HG03159 (cell line): ENCODE data around the gene SELPLG.
"Not testable (repeated sequence)": the region's sequence is repeated elsewhere in the genome, so short reads cannot be mapped to it uniquely, and the experiment has no call there.

Experiments used
- ATAC-seq: cut with Tn5 transposase; IDR thresholded peaks from one replicate; pipeline ENCODE4 v1.9.1; 2021; ENCODE audit warnings: mild to moderate bottlenecking, moderate library complexity; ENCODE audit not compliant: unreplicated experiment

SELPLG gene

GRCh38 chr12:108633534-108634248 is at the start of gene SELPLG:
Gene SELPLG (minus strand): TSS chr12:108633894. CDS start chr12:108624307, 9,587 bp downstream.
- peak; percentile 56 for ATAC-seq

- no peak for ATAC-seq
Observed at GRCh38 chr12:108681317-108681716, 47.6 kb upstream of the SELPLG start.

- no peak for ATAC-seq
Observed at GRCh38 chr12:108679106-108679681, 45.5 kb upstream of the SELPLG start.

- ATAC-seq: no peak
Observed at GRCh38 chr12:108678104-108678730, 44.5 kb upstream of the SELPLG start.

- no peak for ATAC-seq
Observed at GRCh38 chr12:108677381-108677780, 43.7 kb upstream of the SELPLG start.

GRCh38 chr12:108676707-108677106 is 43.0 kb upstream of the SELPLG start:
- ATAC-seq: no peak

GRCh38 chr12:108675792-108676191 is 42.1 kb upstream of the SELPLG start:
- ATAC-seq: no peak

- no peak for ATAC-seq
Observed at GRCh38 chr12:108672054-108672453, 38.4 kb upstream of the SELPLG start.

- ATAC-seq: no peak
Observed at GRCh38 chr12:108671110-108671509, 37.4 kb upstream of the SELPLG start.

GRCh38 chr12:108670066-108670631 is 36.5 kb upstream of the SELPLG start:
- ATAC-seq: no peak

- ATAC-seq: no peak
Observed at GRCh38 chr12:108668542-108668941, 34.8 kb upstream of the SELPLG start.

GRCh38 chr12:108668063-108668462 is 34.4 kb upstream of the SELPLG start:
- no peak for ATAC-seq

- no peak for ATAC-seq
Observed at GRCh38 chr12:108667349-108667748, 33.7 kb upstream of the SELPLG start.

GRCh38 chr12:108666401-108666881 is 32.7 kb upstream of the SELPLG start:
- no peak for ATAC-seq

- no peak for ATAC-seq
Observed at GRCh38 chr12:108665608-108666202, 32.0 kb upstream of the SELPLG start.

- ATAC-seq: peak; percentile 76
Observed at GRCh38 chr12:108664338-108665258, 30.9 kb upstream of the SELPLG start.

- no peak for ATAC-seq
Observed at GRCh38 chr12:108663324-108664015, 29.8 kb upstream of the SELPLG start.

- ATAC-seq: not testable (repeated sequence)
Observed at GRCh38 chr12:108658115-108658514, 24.4 kb upstream of the SELPLG start.

GRCh38 chr12:108657130-108657745 is 23.5 kb upstream of the SELPLG start:
- no peak for ATAC-seq
